Activated T-helper 1 cell treated with Interleukin-2 at 50 U/mL for 16 hours (primary cell): ENCODE results near the gene IKZF5.

Experiments
- DNase-seq: peaks from one replicate; pipeline ENCODE4 v3.0.0-alpha.2; 2020; ENCODE audit warnings: low read depth

Gene IKZF5, protein sequence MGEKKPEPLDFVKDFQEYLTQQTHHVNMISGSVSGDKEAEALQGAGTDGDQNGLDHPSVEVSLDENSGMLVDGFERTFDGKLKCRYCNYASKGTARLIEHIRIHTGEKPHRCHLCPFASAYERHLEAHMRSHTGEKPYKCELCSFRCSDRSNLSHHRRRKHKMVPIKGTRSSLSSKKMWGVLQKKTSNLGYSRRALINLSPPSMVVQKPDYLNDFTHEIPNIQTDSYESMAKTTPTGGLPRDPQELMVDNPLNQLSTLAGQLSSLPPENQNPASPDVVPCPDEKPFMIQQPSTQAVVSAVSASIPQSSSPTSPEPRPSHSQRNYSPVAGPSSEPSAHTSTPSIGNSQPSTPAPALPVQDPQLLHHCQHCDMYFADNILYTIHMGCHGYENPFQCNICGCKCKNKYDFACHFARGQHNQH

DNA sequence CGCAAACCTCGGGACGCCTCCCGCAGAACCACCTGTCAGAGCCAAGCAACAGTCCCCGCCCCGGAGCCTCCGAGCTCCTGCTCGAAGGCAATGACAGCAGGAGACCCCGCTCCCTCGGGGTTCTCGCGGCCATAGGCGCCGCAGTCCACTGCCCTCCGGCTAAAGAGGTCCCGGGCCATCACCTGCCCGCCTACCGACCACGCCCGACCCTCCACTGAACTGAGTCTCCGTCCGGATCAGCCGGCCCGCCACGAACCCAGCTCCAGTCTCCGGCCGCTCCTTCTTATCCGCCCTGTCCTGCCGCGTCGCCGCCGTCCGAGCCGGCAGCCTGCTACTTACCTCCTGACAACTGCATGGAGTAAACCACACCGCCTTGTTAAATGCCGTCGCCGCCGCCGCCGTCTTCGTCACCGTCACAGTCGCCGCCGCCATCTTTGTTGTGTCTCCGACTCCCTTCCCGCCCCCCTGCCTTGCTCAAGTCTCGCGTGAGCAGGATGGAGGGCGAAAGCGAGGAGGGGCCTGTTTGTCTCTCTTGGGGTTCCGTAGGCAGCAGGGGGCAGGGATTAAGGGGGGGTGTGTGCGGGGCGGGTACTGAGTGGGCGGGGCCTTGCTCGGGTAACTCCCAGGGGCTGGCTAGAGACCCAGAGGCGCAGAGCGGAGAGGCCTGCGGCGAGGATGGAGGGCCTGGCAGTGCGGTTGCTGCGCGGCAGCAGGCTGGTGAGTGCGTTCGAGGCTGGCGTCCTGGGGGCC is at the start of gene IKZF5, which contains the start of gene ACADSB:
TSS of gene IKZF5 (minus strand) at position 441 of the 750 bp plus-strand sequence. CDS start 10,170 bp downstream, outside the sequence.
TSS of gene ACADSB (plus strand) at position 652 of the 750 bp plus-strand sequence. CDS start at position 676, 24 bp downstream.
- DNase-seq, result peak; percentile 92

DNA sequence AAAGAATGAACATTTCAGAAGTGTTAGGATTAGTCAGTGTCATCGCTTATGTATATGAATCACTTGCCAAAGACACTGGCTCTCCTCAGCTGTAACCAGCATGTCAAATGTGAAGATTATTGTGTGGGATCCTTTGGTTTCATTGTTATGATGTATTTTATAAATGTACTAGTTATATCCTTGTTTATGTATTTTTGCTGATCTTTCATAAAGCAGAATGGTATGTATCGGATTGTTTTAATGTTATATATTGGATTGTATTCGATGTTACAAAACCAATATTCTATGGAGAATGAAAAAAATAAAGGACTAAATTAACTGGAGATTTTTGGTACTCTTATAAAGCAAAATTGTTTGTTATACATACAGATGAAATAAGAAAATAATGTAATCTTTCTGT is 49.4 kb upstream of the IKZF5 start:
- no peak for DNase-seq

DNA sequence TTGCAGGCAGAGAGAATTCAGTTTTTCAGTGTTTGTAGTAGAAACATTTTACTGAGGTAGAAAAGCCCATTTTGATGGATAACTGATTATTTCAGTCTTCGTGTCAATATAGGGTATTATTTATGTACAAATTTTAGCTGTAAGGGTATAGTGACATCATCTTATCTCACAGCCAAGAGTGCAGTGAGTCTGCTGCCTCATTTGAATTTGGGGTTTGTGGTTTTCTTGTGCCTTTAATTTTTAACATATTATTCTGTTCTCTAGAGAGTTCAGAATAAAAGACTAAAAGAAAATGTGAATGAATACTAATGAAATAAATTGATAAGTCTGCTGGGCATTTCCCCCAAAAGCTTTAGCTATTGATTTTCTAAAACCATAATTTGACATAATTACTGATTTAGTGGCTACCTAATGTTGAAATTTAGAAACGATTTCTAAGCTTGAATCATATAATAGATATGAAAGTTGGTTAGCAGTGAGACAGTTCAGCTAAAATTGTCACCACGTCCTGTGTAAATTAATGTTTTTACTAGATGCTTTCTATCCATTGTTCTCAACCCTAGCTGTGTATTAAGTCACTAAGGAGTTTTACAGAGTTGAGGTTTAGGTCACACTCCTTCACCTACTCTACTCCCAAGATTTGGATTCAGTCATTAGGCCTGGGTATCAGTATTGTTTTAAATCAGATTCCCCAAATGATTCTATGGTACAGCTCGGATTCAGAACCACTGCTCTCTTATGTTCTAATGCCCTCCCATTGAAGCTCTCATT is 37.6 kb upstream of the IKZF5 start:
- no peak for DNase-seq

DNA sequence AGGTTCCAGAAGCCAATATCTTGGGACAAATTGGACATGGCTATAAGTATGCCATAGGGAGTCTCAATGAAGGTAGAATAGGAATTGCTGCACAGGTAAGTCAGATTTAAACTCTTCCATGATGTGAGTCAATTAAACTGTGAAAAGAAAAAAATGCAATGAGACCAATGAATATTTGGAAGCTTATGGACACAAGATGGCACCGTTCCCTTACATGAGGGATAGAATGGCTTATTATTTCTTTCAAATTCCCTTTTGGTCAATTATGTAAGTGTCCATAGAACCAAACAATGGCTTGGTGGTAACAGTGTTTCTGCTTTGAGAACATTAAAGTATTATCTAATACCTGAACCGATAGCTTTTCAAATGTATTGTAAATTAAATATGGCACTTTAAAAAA is 35.8 kb upstream of the IKZF5 start:
- DNase-seq, result no peak

DNA sequence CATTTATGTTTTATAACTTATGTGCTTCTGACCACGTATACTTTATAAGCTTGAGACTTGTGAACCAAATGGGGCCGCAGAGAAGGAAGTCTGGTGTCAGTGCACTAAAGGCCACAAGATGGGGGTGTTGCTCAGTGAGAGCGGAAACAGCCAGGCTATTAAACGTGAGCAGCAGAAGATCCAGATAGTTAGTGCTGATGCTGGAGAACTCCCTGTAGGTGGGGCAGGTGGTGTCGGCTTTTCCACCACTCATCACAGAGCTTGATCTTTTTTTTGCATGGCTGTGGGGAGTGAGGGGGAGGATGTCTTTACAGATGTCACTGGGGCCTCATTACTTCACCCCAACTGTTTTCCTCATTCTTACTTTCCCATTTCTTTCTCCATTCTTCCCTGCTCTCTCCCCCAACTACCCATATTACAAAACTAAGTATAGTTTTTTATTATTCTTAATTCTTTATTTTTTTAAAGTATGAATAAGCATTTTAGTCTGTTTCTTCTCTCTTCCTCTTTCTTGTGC is 34.9 kb upstream of the IKZF5 start:
- DNase-seq, result no peak

DNA sequence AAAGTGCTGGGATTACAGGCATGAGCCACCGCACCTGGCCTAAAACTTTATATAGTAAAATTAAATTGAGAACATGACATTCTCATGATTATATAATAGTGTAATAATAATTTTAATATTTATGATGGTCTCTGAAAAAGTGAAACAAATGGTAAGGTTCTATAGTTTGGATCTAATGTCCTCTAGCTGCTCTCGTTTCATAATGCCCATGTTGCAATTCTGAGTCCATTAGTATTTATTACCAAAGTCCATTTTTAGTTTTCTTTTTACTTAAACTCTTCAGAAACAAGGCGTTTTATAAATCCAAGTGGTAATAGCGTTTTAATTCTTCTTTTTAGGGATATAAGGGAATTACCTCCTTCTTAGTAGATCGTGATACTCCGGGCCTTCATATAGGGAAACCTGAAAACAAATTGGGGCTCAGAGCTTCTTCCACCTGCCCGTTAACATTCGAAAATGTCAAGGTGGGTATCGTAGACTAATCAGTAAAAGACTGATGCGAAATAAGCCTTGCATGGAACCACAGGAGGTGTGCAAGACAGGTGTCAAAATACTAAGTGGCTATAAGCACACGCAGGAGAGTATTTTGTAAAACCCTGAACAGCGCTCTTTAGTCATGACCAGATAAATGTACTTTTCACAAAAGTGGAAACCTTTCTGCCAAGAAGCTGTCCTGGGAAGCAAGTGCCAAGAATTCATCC is 34.3 kb upstream of the IKZF5 start:
- DNase-seq, result no peak

DNA sequence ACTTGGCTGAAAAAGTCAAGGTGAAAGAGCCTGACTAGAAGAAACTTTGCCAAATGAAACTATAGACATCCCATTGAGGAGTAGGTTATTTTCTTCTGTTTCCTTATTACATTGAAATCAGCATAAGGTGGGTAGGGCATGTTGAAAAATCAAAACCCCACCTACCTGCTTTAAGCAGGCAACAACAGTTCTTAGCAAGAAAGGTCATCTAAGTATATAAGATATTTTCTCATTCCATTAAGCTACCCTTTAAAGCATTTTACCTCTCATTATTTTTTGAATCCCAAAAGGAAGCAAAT is 31.0 kb upstream of the IKZF5 start:
- no peak for DNase-seq

DNA sequence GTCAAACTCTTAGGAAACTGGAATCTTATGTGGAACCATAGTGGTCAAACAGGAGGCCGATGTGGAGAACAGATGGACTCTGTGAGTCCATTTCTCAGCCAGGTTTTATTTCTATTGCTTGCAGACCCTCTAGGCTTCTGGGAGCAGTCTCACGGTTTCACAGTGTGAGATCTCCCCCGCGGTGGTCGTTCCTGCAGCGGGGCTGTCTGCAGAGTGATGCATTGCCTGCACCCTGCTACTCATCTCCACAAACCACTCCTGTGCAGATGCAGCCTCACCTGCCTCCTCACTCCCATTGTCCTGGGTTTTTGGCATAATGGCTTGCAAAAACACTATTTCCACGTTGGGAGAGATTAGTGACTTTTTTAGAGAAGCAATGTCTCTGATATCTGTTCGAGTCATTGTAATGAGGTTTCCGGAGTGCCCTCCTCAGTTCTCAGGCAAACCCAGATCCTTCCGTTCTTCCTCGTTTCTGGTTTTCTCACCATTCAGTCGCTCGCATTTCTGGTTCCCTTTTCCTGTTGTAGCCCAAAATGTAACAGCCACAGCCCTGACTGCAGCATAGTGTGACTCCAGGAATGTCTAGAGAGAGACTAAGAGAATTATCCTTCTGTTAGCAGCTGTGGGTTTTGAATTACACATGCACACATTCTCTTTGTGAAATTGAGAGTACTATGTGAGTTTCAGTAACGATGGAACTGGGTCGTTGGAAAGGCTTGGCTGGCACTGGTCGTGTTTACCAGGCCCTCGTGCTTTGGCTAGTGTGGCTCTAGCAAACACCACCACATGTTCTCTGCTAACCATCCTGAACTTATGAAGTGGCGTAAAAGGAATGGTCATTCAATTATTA is 30.4 kb upstream of the IKZF5 start:
- DNase-seq, result no peak

DNA sequence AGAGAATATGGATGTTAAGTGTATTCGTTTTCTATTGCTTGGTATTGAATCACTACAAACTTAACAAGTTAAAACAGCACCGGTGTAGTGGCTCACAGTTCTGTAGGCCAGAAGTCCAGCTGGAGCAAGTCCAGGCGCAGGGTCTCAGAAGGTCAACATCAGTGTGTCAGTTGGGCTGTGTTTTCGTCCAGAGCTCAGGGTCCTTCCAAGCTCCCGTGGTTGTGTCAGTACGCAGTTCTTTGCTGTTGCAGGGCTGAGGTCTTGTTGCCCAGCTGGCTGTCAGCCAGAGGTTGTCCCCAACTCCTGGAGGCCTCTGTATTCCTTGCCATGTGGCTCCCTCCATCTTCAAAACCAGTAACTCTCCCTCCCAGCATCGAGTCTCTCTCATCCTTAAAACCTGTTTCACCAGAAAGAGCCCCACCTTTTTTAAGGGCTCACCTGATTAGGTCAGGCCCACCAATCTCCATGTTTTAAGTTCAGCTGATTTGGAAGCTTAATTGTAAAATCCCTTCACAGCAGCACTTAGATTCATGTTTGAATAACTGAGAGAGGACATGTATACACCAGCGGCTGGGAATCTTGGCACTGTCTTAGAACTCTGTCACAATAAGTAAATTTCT is 27.0 kb upstream of the IKZF5 start:
- no peak for DNase-seq

DNA sequence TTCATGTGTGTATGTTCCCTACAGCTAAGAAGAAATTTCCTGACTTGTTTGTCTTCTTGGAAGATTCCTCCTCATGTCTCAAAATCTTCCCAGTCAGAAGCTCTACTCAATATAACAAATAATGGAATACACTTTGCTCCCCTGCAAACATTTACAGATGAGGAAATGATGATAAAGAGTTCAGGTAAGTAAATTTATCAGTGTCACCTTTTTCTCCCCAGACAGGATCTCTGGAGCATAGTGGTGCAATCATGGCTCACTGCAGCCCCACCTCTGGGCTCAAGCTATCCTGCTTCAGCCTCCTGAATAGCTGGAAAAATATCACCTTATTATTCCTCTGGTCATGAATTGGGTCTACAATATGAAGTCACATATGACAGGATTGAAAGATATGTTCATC is 25.7 kb upstream of the IKZF5 start:
- no peak for DNase-seq

DNA sequence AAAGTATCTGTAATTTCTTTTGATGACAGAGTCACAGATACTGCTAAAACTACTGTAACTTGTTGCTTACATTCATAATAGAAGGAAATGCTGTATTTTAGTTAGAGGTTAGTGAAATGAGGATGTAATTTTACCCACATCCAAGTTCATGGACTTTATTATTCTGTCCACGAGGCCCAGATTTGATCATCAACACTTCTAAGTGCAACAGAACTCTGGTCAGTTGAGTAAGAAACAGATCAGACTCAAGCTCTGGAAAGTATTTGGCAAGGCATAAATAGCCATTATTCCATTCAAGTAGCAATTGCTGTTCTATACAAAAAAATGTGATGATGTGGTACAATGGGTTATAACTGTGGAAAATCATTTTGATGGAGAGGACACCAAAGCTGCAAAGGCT is 22.5 kb upstream of the IKZF5 start:
- no peak for DNase-seq

DNA sequence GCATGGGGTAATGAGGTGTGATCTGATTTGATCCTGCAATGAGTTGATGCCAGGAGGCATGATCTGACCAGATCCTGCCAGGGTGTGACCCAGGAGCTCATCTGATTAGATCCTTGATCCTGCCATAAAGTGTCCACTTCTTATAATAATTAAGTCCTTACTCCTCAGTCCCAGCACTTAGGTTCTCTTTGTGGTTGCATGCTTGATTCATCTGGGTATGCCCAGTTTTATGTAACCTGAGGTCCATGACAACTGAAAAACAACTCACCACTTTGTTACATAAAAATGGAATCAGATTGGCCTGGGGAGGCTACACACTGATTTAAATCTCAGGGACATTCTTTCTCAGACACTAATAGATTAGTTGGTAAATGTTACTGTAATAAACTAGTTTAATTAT is 19.3 kb upstream of the IKZF5 start:
- no peak for DNase-seq

DNA sequence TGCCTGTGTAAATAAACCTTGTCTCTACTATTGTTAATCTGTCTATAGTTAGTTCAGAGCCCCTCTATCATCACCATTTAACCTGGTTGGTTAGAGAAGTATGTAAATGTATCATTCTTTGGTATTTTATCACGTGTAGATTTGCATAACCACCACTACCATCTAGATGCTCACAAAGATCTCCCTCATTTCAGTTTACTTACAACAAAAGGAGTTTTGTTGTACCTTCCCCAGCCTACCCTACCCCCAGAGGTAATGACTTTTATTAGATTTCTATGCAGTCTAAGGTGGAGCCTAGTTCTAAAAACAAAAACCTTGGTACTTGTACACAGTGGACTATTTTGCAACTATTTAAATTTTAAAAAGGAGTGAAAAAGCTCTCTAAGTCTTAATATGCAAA is 17.7 kb upstream of the IKZF5 start:
- DNase-seq, result no peak

DNA sequence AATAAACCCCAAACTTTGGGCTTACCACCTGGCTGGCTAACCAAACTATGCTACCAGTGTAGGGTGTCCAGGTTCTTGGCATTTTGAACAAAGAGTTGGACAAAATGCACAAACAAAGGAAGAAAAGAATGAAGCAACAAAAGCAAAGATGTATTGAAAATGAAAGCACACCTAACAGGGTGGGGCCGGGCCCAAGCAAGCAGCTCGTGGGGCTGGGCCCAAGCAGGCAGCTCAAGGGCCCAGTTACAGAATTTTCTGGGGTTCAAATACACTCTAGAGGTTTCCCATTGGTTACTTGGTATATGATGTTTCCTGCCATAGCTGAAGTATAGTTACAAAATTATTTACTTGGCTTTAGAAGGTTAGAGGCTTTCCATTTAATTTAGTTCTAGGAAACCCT is 15.9 kb upstream of the IKZF5 start:
- no peak for DNase-seq

DNA sequence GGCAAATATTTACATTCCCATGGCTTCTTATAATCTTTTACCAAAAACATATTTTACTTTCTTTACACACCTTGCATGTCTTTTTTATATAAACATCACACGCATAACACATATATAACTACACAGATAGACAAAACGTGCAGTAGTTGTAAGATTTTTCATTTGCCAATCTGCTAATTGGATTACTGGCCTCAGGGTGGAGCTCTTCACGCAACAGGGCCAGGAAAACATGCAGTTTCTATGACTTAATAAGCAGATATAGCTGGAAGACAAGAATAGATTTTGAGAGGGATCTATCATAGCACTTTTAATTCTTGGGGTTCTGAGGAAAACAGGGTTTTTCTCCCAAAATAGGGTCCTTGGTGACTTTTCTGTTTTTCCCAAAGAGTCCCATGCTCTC is 12.9 kb upstream of the IKZF5 start:
- no peak for DNase-seq

DNA sequence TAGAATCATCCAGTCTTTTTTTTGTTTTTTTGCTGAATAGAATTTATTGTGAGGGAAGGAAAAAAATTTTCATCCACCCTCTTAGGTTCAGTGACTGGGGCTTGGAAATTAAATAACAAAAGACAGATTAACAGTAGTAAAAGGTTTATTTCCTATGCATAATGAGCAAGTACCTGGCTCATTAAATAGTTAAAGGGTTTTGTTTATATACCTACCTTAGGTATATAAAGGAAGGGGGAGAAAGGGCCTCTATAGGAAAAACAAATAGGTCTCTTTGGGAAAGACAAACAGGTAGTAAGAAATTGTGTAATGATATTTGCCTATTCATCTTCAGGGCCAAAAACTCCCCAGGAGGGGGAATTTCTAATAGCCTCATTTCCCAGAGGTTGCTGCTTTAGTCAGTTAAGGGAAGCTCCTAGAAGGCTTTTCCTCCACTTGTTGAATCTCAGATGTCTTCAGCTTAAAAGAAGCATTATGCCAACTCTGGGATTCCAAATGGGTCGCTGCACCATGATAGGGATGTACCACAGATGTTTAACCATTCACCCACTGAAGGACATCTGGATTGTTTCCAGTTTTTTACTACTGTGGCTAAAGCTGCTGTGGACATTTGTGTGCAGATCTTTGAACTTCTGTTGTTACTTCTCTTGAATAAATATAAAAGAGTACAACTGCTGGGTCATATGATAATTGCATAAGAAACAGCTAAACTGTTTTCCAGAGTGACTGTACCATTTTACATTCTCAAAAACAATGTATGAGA is 11.5 kb upstream of the IKZF5 start:
- no peak for DNase-seq

DNA sequence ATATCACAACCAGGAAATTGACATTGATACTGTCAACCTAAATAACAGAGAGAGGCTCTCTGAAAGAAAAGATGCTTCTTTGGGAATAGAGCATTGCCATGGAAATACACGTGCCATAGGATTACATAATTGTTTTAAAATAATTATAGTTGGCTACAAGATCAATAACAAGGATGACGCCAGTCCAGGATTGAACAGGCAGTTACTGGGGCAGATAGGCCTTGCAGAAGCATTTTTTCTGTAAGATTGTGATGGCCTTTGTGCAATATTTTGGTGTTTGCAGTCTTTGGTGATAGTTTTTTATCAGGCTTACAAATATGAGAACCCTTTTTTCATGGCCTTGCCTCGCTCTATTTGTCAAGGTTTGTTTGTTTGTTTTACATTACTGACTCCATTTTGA is 10.7 kb upstream of the IKZF5 start:
- DNase-seq, result no peak

DNA sequence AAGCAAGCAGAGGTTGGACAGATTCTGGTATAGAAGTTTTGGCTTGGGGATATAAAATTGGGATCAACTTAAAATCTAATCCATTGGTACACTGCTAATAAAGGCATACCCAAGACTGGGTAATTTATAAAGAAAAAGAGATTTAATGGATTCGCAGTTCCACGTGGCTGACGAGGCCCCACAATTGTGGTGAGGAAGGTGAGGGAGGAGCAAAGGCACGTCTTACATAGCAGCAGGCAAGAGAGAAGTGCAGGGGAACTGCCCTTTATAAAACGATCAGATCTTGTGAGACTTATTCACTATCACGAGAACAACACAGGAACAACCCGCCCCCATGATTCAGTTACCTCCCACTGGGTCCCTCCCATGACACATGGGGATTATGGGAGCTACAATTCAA is 9.9 kb upstream of the IKZF5 start:
- no peak for DNase-seq

DNA sequence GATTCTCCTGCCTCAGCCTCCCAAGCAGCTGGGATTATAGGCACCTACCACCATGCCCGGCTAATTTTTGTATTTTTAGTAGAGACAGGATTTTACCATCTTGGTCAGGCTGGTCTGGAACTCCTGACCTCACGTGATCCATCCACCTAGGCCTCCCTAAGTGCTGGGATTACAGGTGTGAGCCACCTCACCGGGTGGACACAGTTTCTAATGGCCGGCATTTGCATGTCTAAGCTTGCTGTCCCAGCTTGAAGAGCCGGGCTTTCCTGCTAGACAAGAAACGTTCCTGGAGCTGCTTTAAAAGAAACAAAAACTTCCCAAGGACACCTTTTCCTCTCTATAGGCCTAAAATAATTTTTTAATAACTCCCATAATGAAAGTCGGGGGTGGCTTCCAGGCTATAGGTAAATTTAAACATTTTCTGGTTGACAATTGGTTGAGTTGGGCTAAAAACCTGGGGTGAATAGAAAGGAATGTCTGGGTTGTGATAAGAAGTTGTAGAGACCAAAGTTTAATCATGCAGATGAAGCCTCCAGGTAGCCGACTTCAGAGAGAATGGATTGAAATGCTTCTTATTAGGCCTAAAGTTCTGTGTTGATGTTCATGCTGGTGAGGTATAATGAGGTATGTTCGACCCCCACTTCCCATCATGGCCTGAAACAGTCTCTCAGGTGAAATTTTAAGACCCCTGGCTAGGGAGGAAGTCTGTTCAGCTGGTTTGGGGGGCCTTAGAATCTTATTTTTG is 9.0 kb upstream of the IKZF5 start:
- no peak for DNase-seq
